ENCODE data around the gene HIVEP1. TPM values are rescaled to one million over a fixed set of nuclear protein-coding genes. Genes with fewer than 3 reads are reported as not detected.

The HIVEP1 gene
- total RNA-seq, 6 donors from 2014 or later: 22.9 to 48.5 (median 30.4) TPM

- H3K36me3 ChIP-seq: no peaks in the 10 kb centered on the region
- peaks cover 0 to 8% (median 6%) of the 10 kb centered on the region in 4 donors for H3K4me1 ChIP-seq
- DNase-seq (no peak), ATAC-seq (ENCODE audit: low FRiP score in 2 of 2) (no peak)
- H3K4me3 ChIP-seq: no peak overlapping the region
- WGBS, 2 donors: 93 to 97% methylated on average over 4 of the region's 4 CpGs
- TF ChIP-seq EP300 (IDR thresholded peaks at IDR 0.05) (no peak), POLR2AphosphoS5 (IDR thresholded peaks at IDR 0.05) (no peak), POLR2A (IDR thresholded peaks at IDR 0.05) (no peak), CTCF (IDR thresholded peaks at IDR 0.05) (no peak)
- H3K27ac ChIP-seq: peak overlapping the region in 1 of 4 donors; percentile 20
- no peaks in the 10 kb centered on the region for H3K27me3 ChIP-seq
- peaks cover 0 to 4% (median 0%) of the 10 kb centered on the region in 4 donors for H3K9me3 ChIP-seq
Observed at GRCh38 chr6:12024699-12025434, 12.8 kb downstream of the HIVEP1 start.

DNA sequence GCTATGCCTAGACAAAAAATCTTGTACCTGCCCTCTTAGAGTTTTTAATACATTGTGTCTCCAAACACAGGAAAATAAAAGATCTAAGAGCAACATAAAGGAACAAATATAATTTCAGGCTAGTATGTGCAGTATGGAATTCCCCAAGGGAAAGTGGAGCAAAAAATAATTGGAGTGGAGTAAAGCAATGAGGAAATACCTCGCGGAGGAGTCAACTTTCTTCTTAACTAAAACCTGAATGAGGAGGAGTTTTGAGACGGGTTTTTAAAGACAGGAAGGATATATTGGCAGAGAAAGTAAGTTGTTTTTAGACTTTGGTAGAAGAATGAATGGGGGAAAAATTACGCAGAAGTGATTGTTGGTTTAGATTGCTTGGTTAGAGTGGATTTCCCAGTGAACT lies 14.0 kb downstream of the HIVEP1 start:
- ATAC-seq (ENCODE audit: low FRiP score in 2 of 2): no peak
- 54 to 55% methylated on average over 4 of the region's 4 CpGs for WGBS, 2 donors
- Histone ChIP-seq H3K4me1 (peaks cover 0 to 8% (median 6%) of the 10 kb centered on the region in 4 donors), H3K4me3 (no peak overlapping the region), H3K27me3 (no peaks in the 10 kb centered on the region), H3K36me3 (no peaks in the 10 kb centered on the region), H3K27ac (peak overlapping the region in 1 of 4 donors; percentile 5), H3K9me3 (peaks cover 0 to 7% (median 2%) of the 10 kb centered on the region in 4 donors)
- TF ChIP-seq EP300 (IDR thresholded peaks at IDR 0.05): no peak
- TF ChIP-seq POLR2A (IDR thresholded peaks at IDR 0.05): no peak
- no peak for DNase-seq

DNA sequence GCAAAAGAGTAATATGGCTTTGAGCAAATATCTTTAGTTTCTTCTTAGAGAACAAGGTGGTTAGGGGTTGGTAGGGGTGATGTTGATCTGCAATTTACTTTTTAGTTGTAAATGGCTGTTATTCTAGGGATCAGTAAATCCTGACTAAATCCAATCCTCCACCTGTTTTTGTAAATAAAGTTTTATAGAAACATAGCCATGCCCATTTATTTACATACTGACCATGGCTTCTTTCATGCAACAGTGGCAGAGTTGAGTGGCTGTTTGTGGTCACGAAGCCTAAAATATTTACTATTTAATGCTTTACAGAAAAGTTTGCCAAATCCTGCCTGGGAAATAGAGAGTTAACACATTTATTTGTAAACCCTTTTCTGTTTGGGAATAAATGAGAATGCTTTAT lies 14.7 kb downstream of the HIVEP1 start:
- Histone ChIP-seq H3K9me3 (peaks cover 0 to 7% (median 2%) of the 10 kb centered on the region in 4 donors), H3K4me1 (peaks cover 0 to 8% (median 6%) of the 10 kb centered on the region in 4 donors), H3K27ac (no peak overlapping the region), H3K4me3 (no peak overlapping the region), H3K36me3 (no peaks in the 10 kb centered on the region), H3K27me3 (no peaks in the 10 kb centered on the region)
- TF ChIP-seq POLR2AphosphoS5 (IDR thresholded peaks at IDR 0.05) (no peak), POLR2A (IDR thresholded peaks at IDR 0.05) (no peak), CTCF (IDR thresholded peaks at IDR 0.05) (no peak), EP300 (IDR thresholded peaks at IDR 0.05) (no peak)
- no peak for DNase-seq
- WGBS, 2 donors: 94 to 100% methylated on average over 1 of the region's 1 CpG
- ATAC-seq (ENCODE audit: low FRiP score in 2 of 2): no peak

DNA sequence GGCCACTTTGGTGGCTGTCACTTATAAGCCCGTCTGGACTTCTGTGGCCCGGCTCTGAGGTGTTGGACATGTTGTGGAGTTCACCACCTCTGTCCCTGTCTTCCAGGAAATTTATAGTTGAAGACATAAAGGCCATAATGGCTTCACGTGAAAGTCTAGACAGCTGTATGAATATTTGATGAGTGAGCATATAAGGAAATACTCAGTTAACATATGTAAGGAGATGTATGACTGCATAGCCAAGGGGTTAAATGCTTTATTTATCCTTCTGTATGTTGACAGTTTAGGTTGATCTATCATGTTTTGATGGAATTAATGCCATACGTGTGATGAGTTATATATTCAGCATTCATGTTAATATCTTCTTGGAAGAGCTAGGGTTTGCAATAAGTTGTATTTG lies 16.1 kb downstream of the HIVEP1 start:
- ATAC-seq (ENCODE audit: low FRiP score in 2 of 2) (no peak), DNase-seq (no peak)
- Histone ChIP-seq H3K9me3 (peaks cover 0 to 7% (median 2%) of the 10 kb centered on the region in 4 donors), H3K27ac (no peak overlapping the region), H3K27me3 (no peaks in the 10 kb centered on the region), H3K36me3 (no peaks in the 10 kb centered on the region), H3K4me3 (no peak overlapping the region), H3K4me1 (peaks cover 0 to 8% (median 6%) of the 10 kb centered on the region in 4 donors)
- TF ChIP-seq POLR2AphosphoS5 (IDR thresholded peaks at IDR 0.05): no peak
- TF ChIP-seq POLR2A (IDR thresholded peaks at IDR 0.05): no peak
- TF ChIP-seq EP300 (IDR thresholded peaks at IDR 0.05): no peak
- TF ChIP-seq CTCF (IDR thresholded peaks at IDR 0.05): no peak
- 94% methylated on average over 4 of the region's 4 CpGs for WGBS, 2 donors

- H3K27ac ChIP-seq: no peak overlapping the region
- H3K4me3 ChIP-seq: no peak overlapping the region
- WGBS, 2 donors: 81 to 98% methylated on average over 4 of the region's 4 CpGs
- no peak for DNase-seq
- no peaks in the 10 kb centered on the region for H3K36me3 ChIP-seq
- no peak for ATAC-seq (ENCODE audit: low FRiP score in 2 of 2)
- peaks cover 0 to 7% (median 2%) of the 10 kb centered on the region in 4 donors for H3K9me3 ChIP-seq
- TF ChIP-seq EP300 (IDR thresholded peaks at IDR 0.05): no peak
- TF ChIP-seq CTCF (IDR thresholded peaks at IDR 0.05): no peak
- no peak for TF ChIP-seq POLR2AphosphoS5 (IDR thresholded peaks at IDR 0.05)
- no peak for TF ChIP-seq POLR2A (IDR thresholded peaks at IDR 0.05)
- peaks cover 8 to 18% (median 12%) of the 10 kb centered on the region in 4 donors for H3K4me1 ChIP-seq
- H3K27me3 ChIP-seq: no peaks in the 10 kb centered on the region
Observed at GRCh38 chr6:12029979-12030737, 18.0 kb downstream of the HIVEP1 start.

All from upper lobe of left lung (tissue), 6 donors.